Measurements from ENCODE around the gene MSH3.

The MSH3 gene

GRCh38 chr5:80668016-80668969 lies 13.8 kb downstream of the MSH3 start:
- TF ChIP-seq CREB1 (IDR thresholded peaks at IDR 0.05; ENCODE audit: low read depth) = no peak
- no peak for TF ChIP-seq EP300 (IDR thresholded peaks at IDR 0.05; ENCODE audit: borderline replicate concordance)
- no peak for TF ChIP-seq TAF1 (IDR thresholded peaks at IDR 0.05; ENCODE audit: low read depth)
- TF ChIP-seq NFIC (IDR thresholded peaks at IDR 0.05) = no peak
- no peak for TF ChIP-seq CEBPB (IDR thresholded peaks at IDR 0.05)
- no peak for TF ChIP-seq ZBTB7A (IDR thresholded peaks at IDR 0.05; ENCODE audit: low read depth)

GRCh38 chr5:80672140-80672736 lies 17.8 kb downstream of the MSH3 start:
- no peak for TF ChIP-seq ZBTB7A (IDR thresholded peaks at IDR 0.05; ENCODE audit: low read depth)
- no peak for TF ChIP-seq CREB1 (IDR thresholded peaks at IDR 0.05; ENCODE audit: low read depth)
- TF ChIP-seq RAD21 (IDR thresholded peaks at IDR 0.05; ENCODE audit: low read depth) = peak; percentile 78
- no peak for TF ChIP-seq EGR1 (IDR thresholded peaks at IDR 0.05)

- TF ChIP-seq CREB1 (IDR thresholded peaks at IDR 0.05; ENCODE audit: low read depth) (no peak), YY1 (IDR thresholded peaks at IDR 0.05; ENCODE audit: low read depth) (no peak), TEAD4 (IDR thresholded peaks at IDR 0.05) (no peak), USF1 (IDR thresholded peaks at IDR 0.05) (no peak), ZBTB7A (IDR thresholded peaks at IDR 0.05; ENCODE audit: low read depth) (no peak), RAD21 (IDR thresholded peaks at IDR 0.05; ENCODE audit: low read depth) (no peak), EP300 (IDR thresholded peaks at IDR 0.05; ENCODE audit: borderline replicate concordance) (no peak), FOXM1 (IDR thresholded peaks at IDR 0.05; ENCODE audit: borderline replicate concordance, low read depth) (no peak), NFIC (IDR thresholded peaks at IDR 0.05) (no peak), CEBPB (IDR thresholded peaks at IDR 0.05) (no peak), TCF12 (IDR thresholded peaks at IDR 0.05; ENCODE audit: low read depth) (no peak), EGR1 (IDR thresholded peaks at IDR 0.05) (no peak), REST (IDR thresholded peaks at IDR 0.05; ENCODE audit: low read depth) (no peak), MAX (IDR thresholded peaks at IDR 0.05) (no peak), TAF1 (IDR thresholded peaks at IDR 0.05; ENCODE audit: low read depth) (no peak)
Measured at GRCh38 chr5:80676706-80677105, 22.3 kb downstream of the MSH3 start.

GRCh38 chr5:80686757-80687156 lies 32.3 kb downstream of the MSH3 start:
- TF ChIP-seq RAD21 (IDR thresholded peaks at IDR 0.05; ENCODE audit: low read depth) (peak; percentile 14; the same call in 1 of the 2 replicates), CREB1 (IDR thresholded peaks at IDR 0.05; ENCODE audit: low read depth) (no peak)

- TF ChIP-seq EP300 (IDR thresholded peaks at IDR 0.05; ENCODE audit: borderline replicate concordance) (no peak), MAX (IDR thresholded peaks at IDR 0.05) (no peak), NFIC (IDR thresholded peaks at IDR 0.05) (no peak), RAD21 (IDR thresholded peaks at IDR 0.05; ENCODE audit: low read depth) (no peak), EGR1 (IDR thresholded peaks at IDR 0.05) (no peak), TEAD4 (IDR thresholded peaks at IDR 0.05) (no peak), USF1 (IDR thresholded peaks at IDR 0.05) (no peak), CREB1 (IDR thresholded peaks at IDR 0.05; ENCODE audit: low read depth) (no peak), CEBPB (IDR thresholded peaks at IDR 0.05) (no peak), REST (IDR thresholded peaks at IDR 0.05; ENCODE audit: low read depth) (no peak), YY1 (IDR thresholded peaks at IDR 0.05; ENCODE audit: low read depth) (no peak), FOXM1 (IDR thresholded peaks at IDR 0.05; ENCODE audit: borderline replicate concordance, low read depth) (no peak), TAF1 (IDR thresholded peaks at IDR 0.05; ENCODE audit: low read depth) (no peak), ZBTB7A (IDR thresholded peaks at IDR 0.05; ENCODE audit: low read depth) (no peak), TCF12 (IDR thresholded peaks at IDR 0.05; ENCODE audit: low read depth) (no peak)
Measured at GRCh38 chr5:80688648-80689420, 34.4 kb downstream of the MSH3 start.
